SK-N-SH (cell line): ENCODE measurements around the gene IQCN. TPM values are rescaled to one million over a fixed set of nuclear protein-coding genes. Genes with fewer than 3 reads are reported as not detected.

Experiments used
- CTCF ChIA-PET: fragments of 300-600, 350-600 bp; formaldehyde crosslinking; extraction: SDS; loops from one replicate; lab custom pipeline; 2021; lab: Yijun Ruan, JAX
- POLR2A ChIA-PET: fragments of 350-600 bp; sonication (Branson Sonifier 250); formaldehyde crosslinking; extraction: SDS; loops from one replicate; lab custom pipeline; 2020; ENCODE audit warnings: antibody characterized with exemption, inconsistent platforms; lab: Yijun Ruan, JAX
- DNase-seq: peaks from one replicate; pipeline ENCODE4 v3.0.0; 2012
- H2AFZ ChIP-seq: fragments of 200-600 bp; sonication (generic); 2 replicates; pipeline ENCODE4 v1.8.1; 2016; ENCODE audit warnings: antibody characterized with exemption, mild to moderate bottlenecking, low read depth
- H3F3A ChIP-seq: fragments of 200-600 bp; sonication (generic); replicated peaks from 2 replicates; pipeline ENCODE3; 2016; ENCODE audit warnings: antibody characterized with exemption, mild to moderate bottlenecking; ENCODE audit not compliant: insufficient read depth
- H3K27ac ChIP-seq, 2 experiments: fragments of 200-500 bp in 1 of 2; fragments of 200-600 bp in 1 of 2; sonication (Bioruptor generic) in 1 of 2; sonication (generic), shearing (Covaris generic) in 1 of 2; 2 replicates each; pipeline versions ENCODE4 v1.5.1 to v1.6.1; 2014 to 2016; ENCODE audit warnings: low read depth in 2 of 2, inconsistent platforms in 1 of 2, low read length in 1 of 2, mild to moderate bottlenecking in 1 of 2, mixed read lengths in 1 of 2
- H3K27me3 ChIP-seq: fragments of 200-600 bp; sonication (generic), shearing (Covaris generic); 2 replicates; pipeline ENCODE4 v1.6.1; 2016; ENCODE audit warnings: mixed run types; ENCODE audit not compliant: insufficient read depth
- H3K36me3 ChIP-seq, 2 experiments: fragments of 200-500 bp in 1 of 2; fragments of 200-600 bp in 1 of 2; sonication (Bioruptor generic) in 1 of 2; sonication (generic) in 1 of 2; replicated peaks in 1 of 2; 2 replicates each; pipeline versions ENCODE3 to v1.5.1; 2014 to 2016; ENCODE audit warnings: low read length in 1 of 2, mild to moderate bottlenecking in 1 of 2; ENCODE audit not compliant: insufficient read depth in 2 of 2, control insufficient read depth in 1 of 2
- H3K4me1 ChIP-seq, 2 experiments: fragments of 200-500 bp in 1 of 2; fragments of 200-600 bp in 1 of 2; sonication (Bioruptor generic) in 1 of 2; sonication (generic), shearing (Covaris generic) in 1 of 2; 2 replicates each; pipeline versions ENCODE4 v1.5.1 to v1.6.1; 2014 to 2016; ENCODE audit warnings: low read depth in 1 of 2, low read length in 1 of 2, mixed run types in 1 of 2; ENCODE audit not compliant: insufficient read depth in 2 of 2, control insufficient read depth in 1 of 2
- H3K4me2 ChIP-seq: fragments of 200-600 bp; sonication (generic), shearing (Covaris generic); 2 replicates; pipeline ENCODE4 v1.6.1; 2017; ENCODE audit warnings: mixed run types
- H3K4me3 ChIP-seq, 2 experiments: fragments of 200-500 bp in 1 of 2; fragments of 200-600 bp in 1 of 2; sonication (Bioruptor generic) in 1 of 2; sonication (generic), shearing (Covaris generic) in 1 of 2; 2 replicates each; pipeline versions ENCODE4 v1.5.1 to v1.8.1; 2014 to 2016; ENCODE audit warnings: low read depth in 2 of 2, inconsistent platforms in 1 of 2, low read length in 1 of 2, mild to moderate bottlenecking in 1 of 2, mixed read lengths in 1 of 2, moderate library complexity in 1 of 2
- H3K79me2 ChIP-seq: fragments of 200-600 bp; sonication (generic); 2 replicates; pipeline ENCODE4 v1.8.1; 2017; ENCODE audit warnings: mild to moderate bottlenecking; ENCODE audit not compliant: insufficient read depth
- H3K9ac ChIP-seq: fragments of 200-600 bp; sonication (generic); 2 replicates; pipeline ENCODE4 v1.6.1; 2017; ENCODE audit warnings: mixed run types
- H3K9me2 ChIP-seq: fragments of 200-600 bp; sonication (generic); 2 replicates; pipeline ENCODE4 v1.6.1; 2017; ENCODE audit warnings: mixed run types
- H3K9me3 ChIP-seq: fragments of 200-600 bp; sonication (generic); 2 replicates; pipeline ENCODE4 v1.6.1; 2017; ENCODE audit warnings: mixed run types, mild to moderate bottlenecking, moderate library complexity
- H4K20me1 ChIP-seq: fragments of 200-600 bp; sonication (generic); 2 replicates; pipeline ENCODE4 v1.6.1; 2017; ENCODE audit warnings: mild to moderate bottlenecking, mixed run types; ENCODE audit not compliant: insufficient read depth
- EZH2phosphoT487 ChIP-seq: fragments of 200-600 bp; sonication (generic); IDR thresholded peaks from 2 replicates; pipeline ENCODE4 v1.6.1; 2017; ENCODE audit warnings: low read depth, mixed run types, mild to moderate bottlenecking, antibody characterized with exemption, moderate library complexity, borderline replicate concordance
- GATA2 ChIP-seq: sonication (generic); formaldehyde crosslinking; IDR thresholded peaks from 2 replicates; pipeline ENCODE4 v1.5.0; 2020; ENCODE audit warnings: mild to moderate bottlenecking, missing genetic modification reagents
- MXI1 ChIP-seq: IDR thresholded peaks from 2 replicates; pipeline ENCODE4 v1.6.1; 2012; ENCODE audit warnings: mild to moderate bottlenecking, low read depth, low read length, improper control_type of control experiment
- POLR2AphosphoS5 ChIP-seq: IDR thresholded peaks from 2 replicates; pipeline ENCODE4 v1.6.1; 2012; ENCODE audit warnings: low read depth, low read length
- RAD21 ChIP-seq: IDR thresholded peaks from 2 replicates; pipeline ENCODE4 v1.6.1; 2012; ENCODE audit warnings: mild to moderate bottlenecking, low read length
- SIN3A ChIP-seq: IDR thresholded peaks from 2 replicates; pipeline ENCODE4 v1.6.1; 2012; ENCODE audit warnings: low read depth, mild to moderate bottlenecking, low read length, moderate library complexity, borderline replicate concordance
- TAF1 ChIP-seq: IDR thresholded peaks from 2 replicates; pipeline ENCODE4 v1.6.1; 2012; ENCODE audit warnings: low read depth, mild to moderate bottlenecking, low read length, moderate library complexity, borderline replicate concordance
- TCF12 ChIP-seq: IDR thresholded peaks from 2 replicates; pipeline ENCODE4 v1.4.0; 2012
- TEAD4 ChIP-seq: IDR thresholded peaks from 2 replicates; pipeline ENCODE4 v1.4.0; 2012; ENCODE audit warnings: mild to moderate bottlenecking, borderline replicate concordance; ENCODE audit not compliant: insufficient read depth
- USF1 ChIP-seq: IDR thresholded peaks from 2 replicates; pipeline ENCODE4 v1.4.0; 2012; ENCODE audit warnings: low read depth, borderline replicate concordance
- YY1 ChIP-seq: IDR thresholded peaks from 2 replicates; pipeline ENCODE4 v1.4.0; 2012; ENCODE audit warnings: low read depth, mild to moderate bottlenecking
- WGBS: methylation state at CpG from one replicate; pipeline ENCODE4 v1.1.6; 2017; ENCODE audit warnings: low lambda C conversion rate; 5-methylcytosine and 5-hydroxymethylcytosine counted together
- polyA plus RNA-seq, 3 experiments: library from polyadenylated mRNA; depleted of rRNA; stranded (reverse); fragments of >200 nt; gene quantifications; 2 replicates each; pipeline ENCODE4 v1.2.3, GENCODE V29; 2012
- TF ChIP-seq, protein P1 (sequence below): IDR thresholded peaks from 2 replicates; pipeline ENCODE4 v1.4.0; 2012; ENCODE audit warnings: low read depth
- TF ChIP-seq, protein P2 (sequence below): fragments of 150-350 bp; IDR thresholded peaks from 2 replicates; pipeline ENCODE4 v1.6.1; 2016; ENCODE audit warnings: mild to moderate bottlenecking, low read depth, low read length
- TF ChIP-seq, protein P3 (sequence below): IDR thresholded peaks from 2 replicates; pipeline ENCODE4 v1.6.1; 2012; ENCODE audit warnings: mild to moderate bottlenecking, low read depth, low read length, moderate library complexity
- TF ChIP-seq, protein P4 (sequence below): IDR thresholded peaks from 2 replicates; pipeline ENCODE4 v1.4.0; 2012; ENCODE audit warnings: low read depth, borderline replicate concordance

Gene IQCN
- polyA plus RNA-seq, 1 of the 3 experiments (the other 2 are of a cell fraction): 2.5 TPM

GRCh38 chr19:18297308-18297707, 23.1 kb upstream of the IQCN start:
- Histone ChIP-seq H3K79me2 (no peaks in the 10 kb centered on the region), H3K27ac (no peak overlapping the region), H3K4me2 (no peak overlapping the region), H3F3A (peaks cover 31% of the 10 kb centered on the region), H2AFZ (0 out of 2 replicates have a peak overlapping the region, but pooled peaks have one; percentile 59), H3K27me3 (no peaks in the 10 kb centered on the region), H3K9me2 (no peaks in the 10 kb centered on the region)
- whole genome bisulfite sequencing: 62% methylated on average over 4 of the region's 4 CpGs
- DNase-seq: no peak
- TF ChIP-seq MXI1 (peak; percentile 42; the same call in 1 of the 2 replicates), SIN3A (no peak), TCF12 (0 out of 2 replicates have a peak, but pooled peaks have one; percentile 11), GATA2 (CRISPR knock-in tag) (peak; percentile 37; the same call in 1 of the 2 replicates)
- TF ChIP-seq, protein P1, sequence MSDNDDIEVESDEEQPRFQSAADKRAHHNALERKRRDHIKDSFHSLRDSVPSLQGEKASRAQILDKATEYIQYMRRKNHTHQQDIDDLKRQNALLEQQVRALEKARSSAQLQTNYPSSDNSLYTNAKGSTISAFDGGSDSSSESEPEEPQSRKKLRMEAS: peak; percentile 83
- TF ChIP-seq, protein P2, sequence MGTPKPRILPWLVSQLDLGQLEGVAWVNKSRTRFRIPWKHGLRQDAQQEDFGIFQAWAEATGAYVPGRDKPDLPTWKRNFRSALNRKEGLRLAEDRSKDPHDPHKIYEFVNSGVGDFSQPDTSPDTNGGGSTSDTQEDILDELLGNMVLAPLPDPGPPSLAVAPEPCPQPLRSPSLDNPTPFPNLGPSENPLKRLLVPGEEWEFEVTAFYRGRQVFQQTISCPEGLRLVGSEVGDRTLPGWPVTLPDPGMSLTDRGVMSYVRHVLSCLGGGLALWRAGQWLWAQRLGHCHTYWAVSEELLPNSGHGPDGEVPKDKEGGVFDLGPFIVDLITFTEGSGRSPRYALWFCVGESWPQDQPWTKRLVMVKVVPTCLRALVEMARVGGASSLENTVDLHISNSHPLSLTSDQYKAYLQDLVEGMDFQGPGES: no peak
- TF ChIP-seq, all 33 proteins: peak for 4
- H3K9ac ChIP-seq: no peak overlapping the region
- ChIA-PET CTCF (interaction anchor here (1.3 to 1.5 kb wide), 2 partner anchors 18 to 19 kb away, joined by 4 to 5 read pairs; no protein-coding TSS in a partner anchor), POLR2A (interaction anchor here (0.9 to 1.6 kb wide), 2 partner anchors 17 to 25 kb away, joined by 3 to 14 read pairs; partner anchors contain the start of gene JUND)
- no peaks in the 10 kb centered on the region for H4K20me1 ChIP-seq
- no peaks in the 10 kb centered on the region for H3K9me3 ChIP-seq
- H3K4me3 ChIP-seq: no peak overlapping the region
- H3K4me1 ChIP-seq: peaks cover 18 to 19% of the 10 kb centered on the region in 2 experiments; a peak in 1 of 4 replicates
- H3K36me3 ChIP-seq: no peaks in the 10 kb centered on the region

DNA sequence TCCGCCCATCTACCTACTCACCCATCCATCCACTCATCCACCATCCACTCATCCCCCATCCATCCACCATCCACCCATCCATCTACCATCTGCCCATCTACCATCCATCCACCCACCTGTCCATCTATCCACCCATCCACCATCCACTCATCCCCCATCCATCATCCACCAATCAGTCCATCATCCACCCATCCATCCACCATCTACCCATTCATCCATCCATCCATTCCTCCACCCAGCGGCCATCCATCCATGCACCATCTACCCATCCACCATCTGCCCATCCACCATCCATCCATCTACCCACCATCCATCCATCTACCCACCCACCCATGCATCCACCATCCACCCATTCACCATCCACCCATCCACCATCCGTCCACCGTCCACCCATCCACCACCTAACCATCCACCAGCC, 20.8 kb upstream of the IQCN start:
- Histone ChIP-seq H3F3A (peaks cover 36% of the 10 kb centered on the region), H3K4me2 (no peak overlapping the region), H3K4me3 (no peak overlapping the region), H3K9me2 (no peaks in the 10 kb centered on the region), H3K9me3 (no peaks in the 10 kb centered on the region), H3K27ac (peak overlapping the region in 1 of 2 experiments; percentile 11; a peak in 1 of 4 replicates), H3K79me2 (no peaks in the 10 kb centered on the region), H3K4me1 (peaks cover 17 to 24% of the 10 kb centered on the region in 2 experiments; a peak in 2 of 4 replicates), H3K27me3 (no peaks in the 10 kb centered on the region), H2AFZ (no peak overlapping the region), H3K9ac (no peak overlapping the region), H3K36me3 (no peaks in the 10 kb centered on the region), H4K20me1 (no peaks in the 10 kb centered on the region)
- POLR2A ChIA-PET: interaction anchor here (0.6 kb wide), 1 partner anchor 14 kb away, joined by 3 read pairs; the partner anchor contains the start of gene JUND
- 88% methylated on average over 4 of the region's 4 CpGs for WGBS
- DNase-seq: no peak
- CTCF ChIA-PET: interaction anchor here (1.9 kb wide), 1 partner anchor 23 kb away, joined by 9 read pairs; no protein-coding TSS in a partner anchor
- TF ChIP-seq, protein P3, sequence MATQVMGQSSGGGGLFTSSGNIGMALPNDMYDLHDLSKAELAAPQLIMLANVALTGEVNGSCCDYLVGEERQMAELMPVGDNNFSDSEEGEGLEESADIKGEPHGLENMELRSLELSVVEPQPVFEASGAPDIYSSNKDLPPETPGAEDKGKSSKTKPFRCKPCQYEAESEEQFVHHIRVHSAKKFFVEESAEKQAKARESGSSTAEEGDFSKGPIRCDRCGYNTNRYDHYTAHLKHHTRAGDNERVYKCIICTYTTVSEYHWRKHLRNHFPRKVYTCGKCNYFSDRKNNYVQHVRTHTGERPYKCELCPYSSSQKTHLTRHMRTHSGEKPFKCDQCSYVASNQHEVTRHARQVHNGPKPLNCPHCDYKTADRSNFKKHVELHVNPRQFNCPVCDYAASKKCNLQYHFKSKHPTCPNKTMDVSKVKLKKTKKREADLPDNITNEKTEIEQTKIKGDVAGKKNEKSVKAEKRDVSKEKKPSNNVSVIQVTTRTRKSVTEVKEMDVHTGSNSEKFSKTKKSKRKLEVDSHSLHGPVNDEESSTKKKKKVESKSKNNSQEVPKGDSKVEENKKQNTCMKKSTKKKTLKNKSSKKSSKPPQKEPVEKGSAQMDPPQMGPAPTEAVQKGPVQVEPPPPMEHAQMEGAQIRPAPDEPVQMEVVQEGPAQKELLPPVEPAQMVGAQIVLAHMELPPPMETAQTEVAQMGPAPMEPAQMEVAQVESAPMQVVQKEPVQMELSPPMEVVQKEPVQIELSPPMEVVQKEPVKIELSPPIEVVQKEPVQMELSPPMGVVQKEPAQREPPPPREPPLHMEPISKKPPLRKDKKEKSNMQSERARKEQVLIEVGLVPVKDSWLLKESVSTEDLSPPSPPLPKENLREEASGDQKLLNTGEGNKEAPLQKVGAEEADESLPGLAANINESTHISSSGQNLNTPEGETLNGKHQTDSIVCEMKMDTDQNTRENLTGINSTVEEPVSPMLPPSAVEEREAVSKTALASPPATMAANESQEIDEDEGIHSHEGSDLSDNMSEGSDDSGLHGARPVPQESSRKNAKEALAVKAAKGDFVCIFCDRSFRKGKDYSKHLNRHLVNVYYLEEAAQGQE: no peak
- TF ChIP-seq TEAD4 (no peak), RAD21 (no peak), EZH2phosphoT487 (no peak), SIN3A (no peak), POLR2AphosphoS5 (no peak), TAF1 (no peak), TCF12 (no peak), YY1 (no peak), USF1 (no peak)
- TF ChIP-seq, protein P1: no peak
- TF ChIP-seq, protein P4, sequence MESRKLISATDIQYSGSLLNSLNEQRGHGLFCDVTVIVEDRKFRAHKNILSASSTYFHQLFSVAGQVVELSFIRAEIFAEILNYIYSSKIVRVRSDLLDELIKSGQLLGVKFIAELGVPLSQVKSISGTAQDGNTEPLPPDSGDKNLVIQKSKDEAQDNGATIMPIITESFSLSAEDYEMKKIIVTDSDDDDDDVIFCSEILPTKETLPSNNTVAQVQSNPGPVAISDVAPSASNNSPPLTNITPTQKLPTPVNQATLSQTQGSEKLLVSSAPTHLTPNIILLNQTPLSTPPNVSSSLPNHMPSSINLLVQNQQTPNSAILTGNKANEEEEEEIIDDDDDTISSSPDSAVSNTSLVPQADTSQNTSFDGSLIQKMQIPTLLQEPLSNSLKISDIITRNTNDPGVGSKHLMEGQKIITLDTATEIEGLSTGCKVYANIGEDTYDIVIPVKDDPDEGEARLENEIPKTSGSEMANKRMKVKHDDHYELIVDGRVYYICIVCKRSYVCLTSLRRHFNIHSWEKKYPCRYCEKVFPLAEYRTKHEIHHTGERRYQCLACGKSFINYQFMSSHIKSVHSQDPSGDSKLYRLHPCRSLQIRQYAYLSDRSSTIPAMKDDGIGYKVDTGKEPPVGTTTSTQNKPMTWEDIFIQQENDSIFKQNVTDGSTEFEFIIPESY: no peak
- TF ChIP-seq, protein P2: no peak
